COR-L47 (cell line): ENCODE results near the gene DPF1.
"Not testable (repeated sequence)": the region's sequence is repeated elsewhere in the genome, so short reads cannot be mapped to it uniquely, and the experiment has no call there.

ENCODE experiments used
- DNase-seq: peaks from one replicate; lab custom pipeline; 2025; lab: John Stamatoyannopoulos, UW

The DPF1 gene

DNA sequence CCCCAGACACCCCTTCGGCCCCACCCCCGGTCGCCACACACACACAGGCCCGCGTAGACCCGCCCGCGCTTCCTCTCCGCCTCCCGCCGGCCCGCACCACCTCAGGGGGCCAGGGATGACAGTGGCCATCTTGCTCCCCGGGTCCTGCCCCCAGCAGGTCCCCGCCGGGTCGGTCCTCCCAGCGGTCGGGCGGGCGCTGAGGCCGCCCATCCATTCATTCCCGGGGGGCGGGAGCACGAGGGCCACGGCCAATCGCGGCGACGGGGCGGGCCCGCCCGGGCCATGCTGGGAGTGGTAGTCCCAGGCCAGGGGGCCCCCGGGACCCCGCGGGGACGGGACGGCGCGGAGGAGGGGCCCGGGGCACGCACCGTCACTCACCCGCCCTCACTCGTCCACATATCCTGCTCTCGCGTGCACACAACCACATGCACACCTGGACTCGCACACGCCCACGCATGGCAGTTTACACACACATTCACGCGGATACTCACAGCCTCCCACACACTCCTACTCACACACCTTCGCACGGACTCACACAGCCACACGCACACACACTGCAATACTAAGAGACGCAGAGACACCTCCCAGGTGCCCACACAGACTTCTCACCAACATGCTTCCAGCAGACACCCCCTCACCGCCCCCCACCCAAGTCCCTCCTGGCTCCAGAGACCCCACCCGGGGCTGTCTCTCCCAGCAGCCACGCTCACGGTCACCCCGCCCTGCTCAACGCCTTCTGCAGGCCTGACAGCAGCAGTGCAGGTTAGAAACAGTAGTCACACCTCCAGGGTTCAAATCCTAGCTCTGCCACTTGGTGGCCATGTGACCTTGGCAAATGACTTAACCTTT is at the start of gene DPF1:
Gene DPF1, minus strand, starts transcription at position 209 of the 849 bp plus-strand sequence. Its CDS starts 80 bp downstream, at position 129.
- DNase-seq = peak; percentile 80

DNA sequence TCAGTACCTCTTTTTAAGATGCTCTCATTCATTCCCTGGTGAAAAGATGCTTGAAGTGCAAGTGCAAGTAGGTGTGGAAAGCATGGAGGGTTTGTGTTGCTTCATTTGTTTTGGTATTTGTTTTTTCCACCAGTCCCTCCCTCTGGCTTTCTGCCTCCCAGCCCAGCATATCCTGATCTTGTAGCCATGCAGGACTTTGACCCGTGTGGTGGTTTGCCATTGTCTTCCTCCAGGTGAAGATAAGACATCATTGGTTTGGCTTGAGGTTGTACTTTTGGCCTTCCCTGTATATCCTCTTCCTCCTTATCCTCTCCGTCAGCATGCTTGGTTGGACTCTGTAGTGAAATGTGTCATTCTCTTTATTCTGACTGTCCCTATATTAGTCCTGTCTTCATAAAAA is 49.5 kb upstream of the DPF1 start:
- DNase-seq = no peak

DNA sequence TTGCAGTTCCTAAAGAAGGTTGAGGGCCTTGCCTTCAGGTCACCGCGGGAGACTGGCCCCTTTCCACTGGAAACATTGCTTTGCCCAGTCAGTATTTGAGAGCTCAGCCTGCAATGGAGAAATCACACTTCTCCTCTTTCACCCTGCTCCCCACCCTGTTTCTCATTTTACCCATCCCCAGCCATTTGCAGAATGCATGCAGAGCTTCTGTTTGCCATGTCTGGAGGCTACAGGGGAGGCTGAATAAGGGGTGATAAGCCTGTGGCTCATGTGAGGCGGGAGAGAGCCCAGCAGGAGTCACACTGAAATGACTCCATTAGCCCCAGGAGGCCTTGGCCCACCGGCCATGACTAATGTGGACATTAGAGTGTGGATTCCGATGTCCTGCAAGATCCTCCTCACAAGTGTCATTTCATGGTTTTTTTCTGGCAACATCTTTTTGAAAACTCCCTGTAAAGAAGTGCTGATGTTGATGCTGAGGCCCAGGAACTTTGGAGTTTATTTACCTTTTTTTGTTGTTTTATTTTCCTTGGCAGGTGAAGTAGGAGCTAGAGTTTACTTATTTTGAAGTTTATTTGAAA is 46.7 kb upstream of the DPF1 start:
- DNase-seq = peak; percentile 14

DNA sequence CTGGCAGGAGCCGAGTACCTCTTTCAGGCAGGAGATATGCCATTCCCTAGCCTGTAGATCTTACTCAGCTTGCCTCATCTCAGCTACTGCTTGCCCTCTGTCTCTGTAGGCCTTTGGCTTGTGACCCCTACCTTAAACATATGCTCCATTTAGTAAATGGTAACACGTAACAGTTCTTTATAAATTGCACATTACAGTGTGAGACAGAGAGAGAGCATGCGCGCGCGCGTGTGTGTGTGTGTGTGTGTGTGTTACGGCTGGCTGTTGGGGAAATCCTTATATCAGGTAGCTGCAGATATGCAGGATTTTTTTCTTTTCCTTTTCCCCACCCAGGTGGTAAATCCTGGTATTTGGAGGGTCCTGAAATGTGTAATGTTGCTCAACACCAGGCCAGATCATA is 44.5 kb upstream of the DPF1 start:
- no peak for DNase-seq

DNA sequence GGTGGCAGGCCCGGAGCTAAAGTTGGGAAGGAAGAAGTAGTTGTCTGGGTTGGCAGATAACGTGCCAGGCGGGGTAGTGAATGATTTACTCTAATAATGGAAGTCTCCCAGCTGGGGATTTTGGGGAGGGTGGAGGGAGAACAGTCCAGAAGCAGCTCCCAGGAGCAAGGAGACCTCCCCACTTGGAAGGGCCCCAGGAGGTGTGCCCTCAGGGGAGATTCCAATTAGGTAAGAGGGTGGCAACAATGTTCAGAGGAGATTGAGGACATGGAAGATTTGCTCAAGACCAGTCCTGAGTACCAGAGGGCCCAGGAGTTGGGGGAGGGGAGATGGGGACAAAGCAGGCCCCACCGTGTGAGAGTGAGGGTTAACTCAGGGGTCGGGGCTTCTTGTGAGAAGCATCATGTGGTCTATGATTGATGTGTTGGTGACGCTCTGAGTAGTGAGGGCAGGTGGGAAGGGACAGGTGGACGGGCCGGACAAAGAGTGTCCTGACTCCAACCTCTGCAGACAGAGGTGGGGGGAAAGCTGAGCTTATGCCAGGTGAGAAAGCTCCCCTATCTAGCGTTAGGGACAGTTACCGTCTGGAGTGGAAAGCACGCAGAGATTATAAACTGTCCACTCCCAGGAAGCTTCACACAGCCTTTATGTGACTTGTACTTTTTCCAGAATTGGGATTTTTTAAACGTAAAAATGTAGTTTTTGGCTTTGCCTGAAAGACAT is 43.9 kb upstream of the DPF1 start:
- no peak for DNase-seq

DNA sequence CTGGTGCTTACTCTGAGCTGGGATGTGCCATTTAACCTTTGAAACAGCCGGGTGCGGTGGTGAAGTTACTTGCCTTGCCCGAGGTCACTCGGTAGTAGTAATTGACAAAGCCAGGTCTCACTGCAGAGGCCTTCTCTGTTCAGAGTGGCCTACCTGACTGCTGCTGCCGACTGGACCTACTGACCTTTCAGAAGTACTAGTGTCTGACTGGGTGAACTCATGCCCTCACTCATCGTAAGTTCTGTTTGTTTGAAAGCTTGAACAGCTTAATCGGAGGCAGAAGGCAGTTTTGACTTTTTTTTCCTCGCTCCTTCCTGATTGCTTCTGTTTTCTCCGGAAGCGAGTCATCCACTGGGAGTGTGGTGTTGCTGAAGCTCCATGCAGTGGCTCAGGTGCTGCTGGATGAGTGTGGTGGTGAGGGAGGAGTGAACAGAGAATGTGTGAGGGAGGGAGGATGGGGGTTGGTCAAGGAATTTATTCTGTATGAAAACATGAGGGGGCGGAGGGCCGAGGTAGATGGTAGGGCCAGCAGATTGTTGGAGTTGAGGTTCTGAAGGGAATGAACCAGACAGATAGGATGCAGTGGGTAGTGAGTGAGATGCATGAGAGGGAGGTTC is 43.1 kb upstream of the DPF1 start:
- no peak for DNase-seq

DNA sequence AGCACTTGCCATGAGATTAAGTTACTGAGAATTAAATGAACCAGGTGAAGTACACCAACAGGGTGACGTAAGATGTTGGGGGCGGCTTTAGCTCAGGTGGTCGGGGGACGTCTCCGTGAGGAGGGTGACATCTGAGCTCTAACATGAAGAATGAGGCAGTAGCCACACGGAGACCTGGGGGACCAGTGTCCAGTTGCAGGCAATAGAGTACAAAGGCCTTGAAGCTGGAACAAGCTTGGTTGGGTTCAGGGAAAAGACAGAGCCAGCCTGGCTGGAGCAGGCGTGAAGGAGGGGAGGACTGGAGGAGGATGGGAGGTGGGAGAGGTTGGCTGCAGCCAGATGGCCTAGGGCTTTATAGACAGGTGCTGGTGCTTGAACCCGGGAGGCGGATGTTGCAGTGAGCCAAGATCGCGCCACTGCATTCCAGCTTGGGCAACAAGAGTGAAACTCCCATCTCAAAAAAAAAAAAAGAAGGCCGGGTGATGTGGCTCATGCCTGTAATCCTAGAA is 42.0 kb upstream of the DPF1 start:
- DNase-seq = no peak

DNA sequence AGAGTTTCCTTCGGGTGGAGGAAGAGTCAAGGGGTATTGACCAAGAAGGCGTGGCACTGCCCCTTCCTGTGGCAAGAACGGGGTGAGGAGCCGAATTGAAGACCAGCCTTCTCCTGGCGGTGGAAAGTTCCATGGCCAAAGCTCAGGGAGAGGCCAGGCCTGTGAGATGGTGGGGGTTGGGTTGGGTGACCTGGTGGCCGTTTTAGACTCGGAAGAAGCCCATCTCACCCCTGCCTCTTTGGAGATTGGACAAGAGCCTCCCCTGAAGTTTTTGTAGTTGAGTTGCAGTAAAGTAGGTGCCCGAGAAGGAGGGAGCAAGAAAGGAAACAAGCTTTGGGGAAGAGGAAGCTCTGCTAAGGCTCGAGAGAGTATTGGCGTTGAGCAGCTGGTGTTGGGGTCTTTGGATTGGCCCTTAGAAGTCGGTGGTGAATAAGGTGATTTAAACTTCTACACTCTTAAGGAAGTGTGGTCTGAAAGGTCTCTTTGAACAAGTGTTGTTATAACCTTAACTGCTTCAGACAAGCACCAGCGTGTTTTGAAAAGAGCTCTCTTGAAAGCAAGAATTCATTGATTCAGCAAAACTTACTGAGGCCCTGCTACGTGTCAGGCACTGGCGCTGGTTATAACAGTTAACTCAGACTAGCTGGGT is 41.3 kb upstream of the DPF1 start:
- DNase-seq = no peak

DNA sequence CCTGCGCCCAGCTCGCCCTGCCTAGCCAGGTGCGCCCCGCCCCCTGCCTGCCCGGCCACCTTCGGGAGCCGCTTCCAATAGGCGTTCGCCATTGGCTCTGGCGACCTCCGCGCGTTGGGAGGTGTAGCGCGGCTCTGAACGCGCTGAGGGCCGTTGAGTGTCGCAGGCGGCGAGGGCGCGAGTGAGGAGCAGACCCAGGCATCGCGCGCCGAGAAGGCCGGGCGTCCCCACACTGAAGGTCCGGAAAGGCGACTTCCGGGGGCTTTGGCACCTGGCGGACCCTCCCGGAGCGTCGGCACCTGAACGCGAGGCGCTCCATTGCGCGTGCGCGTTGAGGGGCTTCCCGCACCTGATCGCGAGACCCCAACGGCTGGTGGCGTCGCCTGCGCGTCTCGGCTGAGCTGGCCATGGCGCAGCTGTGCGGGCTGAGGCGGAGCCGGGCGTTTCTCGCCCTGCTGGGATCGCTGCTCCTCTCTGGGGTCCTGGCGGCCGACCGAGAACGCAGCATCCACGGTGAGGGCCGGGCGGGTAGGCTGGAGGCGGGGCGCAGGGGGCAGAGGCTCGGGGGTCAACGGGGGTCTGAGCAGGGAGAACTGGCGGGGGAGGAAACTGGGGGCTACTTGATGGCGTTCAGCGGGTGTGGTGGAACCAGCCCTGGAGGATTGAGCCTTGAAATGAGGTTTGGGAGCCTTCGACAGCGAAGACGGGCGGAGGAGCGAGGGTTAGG is 40.6 kb upstream of the DPF1 start, which contains the start of gene SPINT2:
Gene SPINT2, plus strand, starts transcription at position 88 of the 727 bp plus-strand sequence. Its CDS starts 320 bp downstream, at position 408.
- DNase-seq = peak; percentile 97

DNA sequence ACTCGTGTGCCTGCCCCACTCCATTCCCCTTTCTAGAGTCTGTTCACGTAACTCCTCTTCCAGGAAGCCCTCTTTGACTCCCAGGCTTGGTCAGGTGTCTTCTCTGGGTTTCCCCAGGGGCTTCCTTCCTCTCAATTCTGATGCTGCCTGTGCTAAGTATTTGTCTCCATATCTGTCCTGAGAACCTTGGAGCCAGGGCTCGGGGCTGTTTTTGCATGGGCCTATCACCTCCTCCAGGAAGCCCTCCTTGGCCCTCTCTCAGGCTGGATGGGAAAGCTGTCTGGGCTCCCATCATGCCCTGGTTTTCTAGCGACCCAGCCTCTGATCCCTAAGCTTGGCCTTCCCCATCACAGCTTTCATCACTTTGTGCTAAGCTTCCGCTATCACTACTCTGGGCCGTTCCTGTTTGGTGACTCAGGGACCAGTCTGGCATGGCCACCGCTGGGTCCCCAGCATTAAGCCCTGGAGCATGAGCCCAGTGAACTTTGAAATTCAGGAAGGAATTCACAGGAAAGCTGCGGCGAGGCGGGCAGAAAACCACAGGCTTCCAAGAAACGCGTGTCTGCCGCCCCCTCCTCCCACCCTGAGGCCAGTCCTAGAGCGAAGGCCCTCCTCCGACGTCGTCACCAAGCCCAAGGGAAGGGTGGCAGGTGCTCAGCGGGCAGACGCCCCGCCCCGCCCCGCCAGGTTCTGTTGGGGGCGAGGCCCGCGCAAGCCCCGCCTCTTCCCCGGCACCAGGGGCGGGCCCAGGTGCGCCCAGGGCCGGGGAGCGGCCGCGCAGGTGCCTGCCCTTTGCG is 39.9 kb upstream of the DPF1 start:
- DNase-seq = peak; percentile 97

DNA sequence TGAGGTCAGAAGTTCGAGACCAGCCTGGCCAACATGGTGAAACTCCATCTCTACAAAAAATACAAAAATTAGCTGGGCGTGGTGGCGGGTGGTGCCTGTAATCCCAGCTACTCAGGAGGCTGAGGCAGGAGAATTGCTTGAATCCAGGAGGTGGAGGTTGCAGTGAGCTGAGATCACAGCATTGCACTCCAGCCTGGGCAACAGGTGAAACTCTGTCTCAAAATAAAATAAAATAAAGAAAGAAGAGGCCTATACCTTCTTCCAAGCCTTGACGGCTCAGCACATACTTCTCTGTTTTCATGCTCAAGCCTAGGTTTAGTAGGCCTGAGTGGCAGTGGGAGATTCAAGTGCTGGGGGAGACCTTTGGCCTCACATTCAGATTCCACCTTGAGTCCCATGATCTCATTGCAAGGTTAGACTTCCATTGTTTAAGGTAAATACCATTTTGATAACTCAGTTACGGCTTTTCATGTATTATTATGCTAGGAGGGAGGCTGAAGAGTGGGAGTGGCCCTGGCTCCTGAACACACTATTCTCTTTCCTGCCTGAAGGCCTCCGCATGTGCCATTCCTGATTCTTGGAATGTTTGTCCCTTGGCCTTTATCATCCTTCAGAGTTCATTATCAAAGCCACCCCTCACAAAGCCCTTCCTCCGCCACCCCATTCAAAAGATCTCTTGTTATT is 38.7 kb upstream of the DPF1 start:
- DNase-seq = no peak

DNA sequence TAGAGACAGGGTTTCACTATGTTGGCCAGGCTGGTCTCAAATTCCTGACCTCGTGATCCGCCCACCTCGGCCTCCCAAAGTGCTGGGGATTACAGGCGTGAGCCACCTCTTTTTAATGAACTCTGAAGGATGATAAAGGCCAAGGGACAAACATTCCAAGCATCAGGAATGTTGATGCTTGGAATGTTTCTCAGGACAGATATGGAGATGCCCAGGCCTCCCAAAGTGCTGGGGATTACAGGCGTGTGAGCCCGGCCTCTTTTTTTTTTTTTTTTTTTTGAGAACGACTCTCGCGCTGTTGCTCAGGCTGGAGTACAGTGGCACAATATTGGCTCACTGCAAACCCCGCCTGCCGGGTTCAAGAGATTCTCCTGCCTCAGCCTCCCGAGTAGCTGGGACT is 37.9 kb upstream of the DPF1 start:
- not testable (repeated sequence) for DNase-seq

DNA sequence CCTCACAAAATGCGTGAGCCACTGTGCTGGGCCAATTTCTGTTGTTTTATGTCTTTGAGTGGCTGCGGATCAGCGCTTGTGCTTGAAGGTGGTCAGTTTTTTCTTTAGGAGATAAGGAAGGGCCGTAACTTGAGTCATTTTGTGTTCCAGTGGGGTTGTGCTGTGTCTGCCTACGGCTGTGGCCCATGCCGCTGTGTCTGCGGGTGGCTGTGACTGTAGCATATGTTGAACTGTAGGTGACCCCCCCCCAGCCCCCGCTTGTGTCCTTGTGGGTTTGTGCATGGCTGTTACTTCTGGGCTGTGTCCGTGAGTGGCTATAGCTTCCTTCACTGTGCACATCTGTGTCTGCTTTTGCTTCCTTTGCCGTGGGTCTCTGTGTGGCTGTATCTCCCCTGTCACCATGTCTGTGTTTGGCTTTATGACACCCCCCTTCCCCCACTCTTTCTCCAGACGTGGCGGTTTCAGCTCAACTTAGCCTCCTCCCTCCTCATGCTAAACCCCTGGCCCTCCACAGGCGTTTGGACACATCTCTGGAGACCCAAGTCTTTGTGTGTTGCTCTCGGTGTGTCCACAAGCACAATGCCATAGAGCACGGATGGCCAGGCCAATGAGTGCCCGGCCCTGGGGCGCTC is 31.5 kb upstream of the DPF1 start:
- no peak for DNase-seq

DNA sequence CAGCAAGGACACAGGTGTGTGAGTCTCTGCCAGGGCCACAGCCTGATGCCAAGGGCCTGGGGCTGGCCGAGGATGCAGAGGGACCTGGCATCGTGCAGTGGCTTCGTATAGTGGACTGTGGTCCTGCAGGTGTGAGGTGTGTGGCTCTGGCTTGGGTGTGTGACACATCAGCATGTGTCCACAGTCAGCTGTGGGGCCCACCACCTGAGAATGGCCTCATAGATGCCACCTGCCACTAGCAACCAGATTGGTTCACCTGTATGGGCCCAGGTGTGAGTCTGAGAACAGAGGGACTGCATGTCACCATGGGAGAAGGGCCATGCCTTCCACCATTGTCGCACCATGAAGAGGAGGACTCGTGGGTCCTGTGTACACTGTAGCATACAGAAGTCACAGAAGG is 29.8 kb upstream of the DPF1 start:
- no peak for DNase-seq

DNA sequence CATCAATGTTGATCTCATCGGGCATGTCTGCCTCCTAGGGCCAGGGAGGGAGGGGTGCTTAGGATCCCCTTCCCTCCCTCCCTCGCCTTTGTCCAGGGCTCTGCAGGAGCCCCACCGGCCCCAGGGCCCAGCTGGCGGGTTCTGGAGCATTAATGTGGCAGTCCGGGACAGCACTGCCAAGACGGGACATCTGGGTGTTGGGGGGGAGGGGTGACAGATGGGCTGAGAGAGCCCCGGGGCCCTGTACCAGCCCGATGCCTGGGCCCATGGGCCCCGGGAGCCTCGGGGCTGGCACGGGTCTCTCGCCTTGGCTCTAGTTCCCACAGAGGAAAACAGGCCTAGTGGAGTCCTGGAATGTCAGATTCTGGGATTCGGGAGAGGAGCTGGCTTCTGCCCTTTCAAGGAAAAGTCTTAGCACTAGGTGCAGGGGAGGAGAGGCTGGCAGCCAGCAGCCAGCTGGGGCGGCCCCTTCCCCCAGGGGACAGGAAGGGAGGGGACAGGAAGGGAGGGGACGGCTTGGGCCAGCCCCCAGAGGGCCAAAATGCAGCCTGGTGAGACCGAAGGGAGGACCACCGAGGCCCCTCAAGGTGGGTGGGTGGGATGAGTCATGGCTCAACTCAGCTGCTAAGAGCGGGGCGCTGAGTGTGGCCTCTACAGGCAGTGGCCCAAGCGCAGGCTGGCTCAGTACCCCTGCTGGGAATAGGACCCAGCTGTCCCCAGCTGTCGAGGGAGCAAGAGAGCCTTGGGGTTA is 29.1 kb upstream of the DPF1 start:
- DNase-seq = no peak

DNA sequence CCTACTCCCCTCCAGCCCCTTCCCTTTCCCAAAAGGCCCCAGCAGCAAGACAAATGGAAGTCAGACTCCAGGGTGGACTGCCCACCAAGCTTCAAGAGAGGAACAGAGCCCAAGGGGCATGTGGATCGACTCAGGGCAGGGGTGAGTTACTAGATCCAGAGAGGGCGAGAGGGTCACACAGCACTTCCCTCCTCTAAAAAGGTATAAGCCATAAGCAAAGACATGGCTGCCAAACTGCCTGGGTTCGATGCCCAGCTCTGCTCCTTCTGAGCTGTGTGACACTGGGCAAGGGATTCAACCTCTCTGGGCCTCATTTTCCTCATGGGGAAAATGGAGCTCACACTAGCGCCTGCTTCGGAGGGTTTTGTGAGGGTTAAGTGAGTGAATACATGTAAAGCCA is 28.4 kb upstream of the DPF1 start:
- no peak for DNase-seq

DNA sequence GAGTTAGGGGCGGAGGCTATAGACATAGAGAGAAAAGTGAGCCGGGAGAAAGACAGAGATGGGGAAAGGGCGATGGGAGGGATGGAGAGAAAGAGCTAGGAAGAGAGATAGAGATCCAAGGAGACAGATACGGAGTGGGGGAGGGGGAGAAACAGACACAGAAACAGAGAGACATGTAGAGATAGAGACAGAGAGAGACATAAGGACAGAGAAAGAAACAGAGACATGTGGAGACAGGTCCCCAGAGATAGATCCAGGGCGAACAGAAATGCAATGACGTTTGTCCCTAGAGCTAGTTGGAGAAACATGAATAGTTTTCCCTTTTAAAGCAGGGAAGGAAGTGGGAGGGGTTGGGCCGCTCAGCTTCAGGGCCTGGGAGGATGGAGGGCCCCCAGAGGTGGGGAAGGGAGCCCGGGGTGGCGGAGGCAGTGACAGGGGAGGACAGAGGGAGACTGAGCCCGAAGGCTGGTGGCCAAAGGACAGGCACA is 27.6 kb upstream of the DPF1 start:
- no peak for DNase-seq
